Tibial nerve (tissue), 4 donors: ENCODE measurements around the gene BRME1. TPM values are rescaled to one million over a fixed set of nuclear protein-coding genes. Genes with fewer than 3 reads are reported as not detected.
A peak's percentile ranks its signal among the peaks of the same experiment; 100 is the strongest.

Experiments used
- DNase-seq, 2 donors: peaks; one replicate each; pipeline ENCODE4 v3.0.0-alpha.2; 2019; ENCODE audit warnings: low spot score in 2 of 2
- H3K27ac ChIP-seq, 4 donors: fragments of 200-600 bp; sonication (generic) in 3 of 4; one replicate each; pipeline ENCODE4 v1.5.1; 2017 to 2019; ENCODE audit warnings: mild to moderate bottlenecking in 1 of 4
- H3K27me3 ChIP-seq, 2 donors: fragments of 200-600 bp; sonication (generic) in 1 of 2; one replicate each; pipeline versions ENCODE4 v1.5.1 to v1.6.0; 2017 to 2019
- H3K36me3 ChIP-seq, 3 donors: fragments of 200-600 bp; sonication (generic); one replicate each; pipeline ENCODE4 v1.5.1; 2018 to 2019
- H3K4me1 ChIP-seq, 4 donors: fragments of 200-600 bp; sonication (generic) in 3 of 4; one replicate each; pipeline ENCODE4 v1.5.1; 2017 to 2019
- H3K4me3 ChIP-seq, 4 donors: fragments of 200-600 bp; sonication (generic) in 3 of 4; one replicate each; pipeline ENCODE4 v1.5.1; 2017 to 2019; ENCODE audit warnings: mild to moderate bottlenecking in 1 of 4, moderate library complexity in 1 of 4
- H3K9me3 ChIP-seq, 4 donors: fragments of 200-600 bp; sonication (generic) in 3 of 4; one replicate each; pipeline ENCODE4 v1.5.1; 2017 to 2019
- CTCF ChIP-seq, 5 experiments: fragments of 200-600 bp in 3 of 5; fragments of 450-650 bp in 2 of 5; sonication (generic) in 3 of 5; IDR thresholded peaks; one replicate each; pipeline ENCODE4 v1.5.1; 2016 to 2019; ENCODE audit warnings: antibody characterized with exemption in 5 of 5, mild to moderate bottlenecking in 3 of 5, moderate library complexity in 2 of 5
- EP300 ChIP-seq, 2 donors: sonication (generic); formaldehyde crosslinking; IDR thresholded peaks; one replicate each; pipeline ENCODE4 v1.6.1; 2017; ENCODE audit warnings: antibody characterized with exemption in 2 of 2, mild to moderate bottlenecking in 1 of 2
- POLR2A ChIP-seq, 2 donors: fragments of 450-650 bp; IDR thresholded peaks; one replicate each; pipeline ENCODE4 v1.6.1; 2017; ENCODE audit warnings: antibody characterized with exemption in 2 of 2, mild to moderate bottlenecking in 2 of 2, moderate library complexity in 2 of 2
- WGBS, 2 donors: methylation state at CpG; one replicate each; pipeline ENCODE4 v1.1.5; 2018; 5-methylcytosine and 5-hydroxymethylcytosine counted together
- total RNA-seq, 4 donors: library from RNA; depleted of rRNA; stranded (reverse); fragments of >200 nt; gene quantifications; one replicate each; pipeline ENCODE4 v1.1.0, GENCODE V29; 2016

BRME1 gene
- total RNA-seq, 4 donors from 2014 or later = 1.5 to 3.3 (median 3.0) TPM; not detected in 1

GRCh38 chr19:13937479-13938300, 31.8 kb upstream of the BRME1 start:
- TF ChIP-seq EP300 (IDR thresholded peaks at IDR 0.05) (no peak), POLR2A (IDR thresholded peaks at IDR 0.05) (no peak), CTCF (IDR thresholded peaks at IDR 0.05) (no peak)
- peaks cover 0 to 30% of the 10 kb centered on the region in 2 donors for H3K27me3 ChIP-seq
- no peaks in the 10 kb centered on the region for H3K36me3 ChIP-seq
- peak overlapping the region in 1 of 4 donors; percentile 42 for H3K27ac ChIP-seq
- H3K9me3 ChIP-seq = no peaks in the 10 kb centered on the region
- WGBS, 2 donors = 14 to 19% methylated on average over 12 to 29 of the region's 29 CpGs
- DNase-seq = no peak
- H3K4me1 ChIP-seq = peaks cover 0 to 15% (median 5%) of the 10 kb centered on the region in 4 donors
- H3K4me3 ChIP-seq = peak overlapping the region; percentile 9 to 49 (median 26)

- peaks cover 0 to 15% (median 5%) of the 10 kb centered on the region in 4 donors for H3K4me1 ChIP-seq
- no peak for DNase-seq
- TF ChIP-seq CTCF (IDR thresholded peaks at IDR 0.05) = no peak
- TF ChIP-seq POLR2A (IDR thresholded peaks at IDR 0.05) = no peak
- no peak for TF ChIP-seq EP300 (IDR thresholded peaks at IDR 0.05)
- no peaks in the 10 kb centered on the region for H3K9me3 ChIP-seq
- peaks cover 0 to 11% (median 0%) of the 10 kb centered on the region in 3 donors for H3K36me3 ChIP-seq
- no peak overlapping the region for H3K27ac ChIP-seq
- WGBS, 2 donors = 58 to 70% methylated on average over 18 to 21 of the region's 22 CpGs
- H3K27me3 ChIP-seq = peaks cover 0 to 30% of the 10 kb centered on the region in 2 donors
- no peak overlapping the region for H3K4me3 ChIP-seq
These were observed 30.0 kb upstream of the BRME1 start for GRCh38 chr19:13935765-13936510.

GRCh38 chr19:13934785-13935109, 28.8 kb upstream of the BRME1 start:
- TF ChIP-seq EP300 (IDR thresholded peaks at IDR 0.05) (no peak), POLR2A (IDR thresholded peaks at IDR 0.05) (no peak), CTCF (IDR thresholded peaks at IDR 0.05) (no peak)
- Histone ChIP-seq H3K4me3 (no peak overlapping the region), H3K27ac (no peak overlapping the region), H3K4me1 (peaks cover 0 to 15% (median 5%) of the 10 kb centered on the region in 4 donors), H3K27me3 (peaks cover 0 to 30% of the 10 kb centered on the region in 2 donors), H3K9me3 (no peaks in the 10 kb centered on the region), H3K36me3 (peaks cover 0 to 23% (median 0%) of the 10 kb centered on the region in 3 donors)
- 95 to 100% methylated on average over 2 of the region's 2 CpGs for WGBS, 2 donors
- DNase-seq = no peak

GRCh38 chr19:13932911-13933393, 27.0 kb upstream of the BRME1 start:
- WGBS, 2 donors = 89 to 94% methylated on average over 17 to 21 of the region's 42 CpGs
- TF ChIP-seq CTCF (IDR thresholded peaks at IDR 0.05) (no peak), EP300 (IDR thresholded peaks at IDR 0.05) (no peak), POLR2A (IDR thresholded peaks at IDR 0.05) (no peak)
- H3K4me1 ChIP-seq = peaks cover 0 to 5% (median 2%) of the 10 kb centered on the region in 4 donors
- H3K27ac ChIP-seq = no peak overlapping the region
- H3K36me3 ChIP-seq = peaks cover 0 to 37% (median 0%) of the 10 kb centered on the region in 3 donors
- no peak overlapping the region for H3K4me3 ChIP-seq
- no peaks in the 10 kb centered on the region for H3K9me3 ChIP-seq
- no peak for DNase-seq
- H3K27me3 ChIP-seq = peaks cover 0 to 26% of the 10 kb centered on the region in 2 donors
